Loucy (cell line): ENCODE results near the gene UBE2G2.

Source experiments
- H2AFZ ChIP-seq: fragments of 200-600 bp; sonication (generic); 2 replicates; pipeline ENCODE4 v1.6.0; 2016; ENCODE audit warnings: antibody characterized with exemption, mild to moderate bottlenecking, low read length, moderate library complexity
- H3F3A ChIP-seq: fragments of 200-600 bp; 2 replicates; pipeline ENCODE4 v1.6.0; 2016; ENCODE audit warnings: antibody characterized with exemption, low read depth, mild to moderate bottlenecking
- H3K27me3 ChIP-seq: fragments of 200-600 bp; sonication (generic); 2 replicates; pipeline ENCODE4 v1.6.1; 2014; ENCODE audit warnings: low read length, mild to moderate bottlenecking; ENCODE audit not compliant: insufficient read depth, poor library complexity, severe bottlenecking
- H3K36me3 ChIP-seq: fragments of 200-600 bp; sonication (generic); 2 replicates; pipeline ENCODE4 v1.6.1; 2016; ENCODE audit warnings: low read length; ENCODE audit not compliant: insufficient read depth
- H3K4me1 ChIP-seq: fragments of 200-600 bp; sonication (generic); 2 replicates; pipeline ENCODE4 v1.5.1; 2014; ENCODE audit warnings: low read length, mild to moderate bottlenecking; ENCODE audit not compliant: insufficient read depth, poor library complexity, severe bottlenecking
- H3K4me2 ChIP-seq: fragments of 200-600 bp; sonication (generic); 2 replicates; pipeline ENCODE4 v1.6.0; 2014; ENCODE audit warnings: antibody characterized with exemption, low read length, low read depth, mild to moderate bottlenecking; ENCODE audit not compliant: poor library complexity, severe bottlenecking
- H3K4me3 ChIP-seq: fragments of 200-600 bp; sonication (generic); 2 replicates; pipeline ENCODE4 v1.5.1; 2014; ENCODE audit warnings: low read length, mild to moderate bottlenecking, mixed read lengths; ENCODE audit not compliant: poor library complexity, severe bottlenecking
- H3K79me2 ChIP-seq: fragments of 200-600 bp; sonication (generic); 2 replicates; pipeline ENCODE4 v1.6.1; 2014; ENCODE audit warnings: low read length; ENCODE audit not compliant: insufficient read depth
- H3K9ac ChIP-seq: fragments of 200-600 bp; sonication (generic); 2 replicates; pipeline ENCODE4 v1.6.0; 2014; ENCODE audit warnings: mild to moderate bottlenecking, low read depth, low read length, moderate library complexity; ENCODE audit not compliant: poor library complexity, severe bottlenecking
- H3K9me2 ChIP-seq: fragments of 200-600 bp; sonication (generic); replicated peaks from 2 replicates; pipeline ENCODE4 v1.6.1; 2016; ENCODE audit warnings: low read depth, low read length, mixed read lengths
- H3K9me3 ChIP-seq: fragments of 200-600 bp; sonication (generic); 2 replicates; pipeline ENCODE4 v1.6.1; 2014; ENCODE audit warnings: mild to moderate bottlenecking, antibody characterized with exemption, low read length, low read depth; ENCODE audit not compliant: insufficient read depth
- H4K20me1 ChIP-seq: fragments of 200-600 bp; sonication (generic); 2 replicates; pipeline ENCODE4 v1.6.0; 2014; ENCODE audit warnings: antibody characterized with exemption, low read length, mild to moderate bottlenecking; ENCODE audit not compliant: insufficient read depth, poor library complexity, severe bottlenecking
- EZH2phosphoT487 ChIP-seq: fragments of 200-600 bp; IDR thresholded peaks from 2 replicates; pipeline ENCODE4 v1.6.1; 2018; ENCODE audit warnings: antibody characterized with exemption, mild to moderate bottlenecking, moderate library complexity, borderline replicate concordance
- TF ChIP-seq, protein P1 (sequence below): fragments of 200-600 bp; sonication (generic); conservative IDR thresholded peaks from 2 replicates; pipeline ENCODE4 v1.5.1; 2014; ENCODE audit warnings: mild to moderate bottlenecking, antibody characterized with exemption, low read length

UBE2G2 gene

DNA sequence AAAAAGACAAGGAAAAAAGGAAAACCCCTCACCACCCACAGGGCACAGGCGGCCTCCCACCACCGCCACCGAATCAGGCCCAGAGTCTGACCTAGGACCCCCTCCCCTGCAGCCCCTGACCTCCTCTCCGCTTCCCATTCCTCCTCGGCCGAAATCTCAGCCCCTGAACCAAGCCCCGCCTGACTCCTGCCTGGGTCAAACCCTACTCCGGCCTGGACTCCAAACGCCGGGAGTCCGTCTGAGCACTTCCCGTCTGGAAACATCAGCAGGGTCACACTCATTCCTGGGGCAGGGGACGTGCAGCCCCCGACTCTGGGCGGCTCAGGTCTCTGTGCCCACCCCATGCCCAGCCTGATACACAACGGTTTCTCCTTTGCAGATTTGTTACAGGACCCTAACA, 42.6 kb upstream of the UBE2G2 start:
- H2AFZ ChIP-seq, result no peak overlapping the region
- H3K4me2 ChIP-seq, result no peak overlapping the region
- H3K27me3 ChIP-seq, result no peaks in the 10 kb centered on the region
- no peak overlapping the region for H3K4me3 ChIP-seq
- no peak overlapping the region for H3K9ac ChIP-seq
- no peaks in the 10 kb centered on the region for H3K9me2 ChIP-seq
- H3K9me3 ChIP-seq, result no peaks in the 10 kb centered on the region
- H4K20me1 ChIP-seq, result no peaks in the 10 kb centered on the region
- peaks cover 8% of the 10 kb centered on the region; the same call in 1 of the 2 replicates for H3K36me3 ChIP-seq
- H3K79me2 ChIP-seq, result no peaks in the 10 kb centered on the region
- no peaks in the 10 kb centered on the region for H3F3A ChIP-seq
- H3K4me1 ChIP-seq, result no peaks in the 10 kb centered on the region
- no peak for TF ChIP-seq EZH2phosphoT487
- TF ChIP-seq, protein P1, sequence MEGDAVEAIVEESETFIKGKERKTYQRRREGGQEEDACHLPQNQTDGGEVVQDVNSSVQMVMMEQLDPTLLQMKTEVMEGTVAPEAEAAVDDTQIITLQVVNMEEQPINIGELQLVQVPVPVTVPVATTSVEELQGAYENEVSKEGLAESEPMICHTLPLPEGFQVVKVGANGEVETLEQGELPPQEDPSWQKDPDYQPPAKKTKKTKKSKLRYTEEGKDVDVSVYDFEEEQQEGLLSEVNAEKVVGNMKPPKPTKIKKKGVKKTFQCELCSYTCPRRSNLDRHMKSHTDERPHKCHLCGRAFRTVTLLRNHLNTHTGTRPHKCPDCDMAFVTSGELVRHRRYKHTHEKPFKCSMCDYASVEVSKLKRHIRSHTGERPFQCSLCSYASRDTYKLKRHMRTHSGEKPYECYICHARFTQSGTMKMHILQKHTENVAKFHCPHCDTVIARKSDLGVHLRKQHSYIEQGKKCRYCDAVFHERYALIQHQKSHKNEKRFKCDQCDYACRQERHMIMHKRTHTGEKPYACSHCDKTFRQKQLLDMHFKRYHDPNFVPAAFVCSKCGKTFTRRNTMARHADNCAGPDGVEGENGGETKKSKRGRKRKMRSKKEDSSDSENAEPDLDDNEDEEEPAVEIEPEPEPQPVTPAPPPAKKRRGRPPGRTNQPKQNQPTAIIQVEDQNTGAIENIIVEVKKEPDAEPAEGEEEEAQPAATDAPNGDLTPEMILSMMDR, result no peak

DNA sequence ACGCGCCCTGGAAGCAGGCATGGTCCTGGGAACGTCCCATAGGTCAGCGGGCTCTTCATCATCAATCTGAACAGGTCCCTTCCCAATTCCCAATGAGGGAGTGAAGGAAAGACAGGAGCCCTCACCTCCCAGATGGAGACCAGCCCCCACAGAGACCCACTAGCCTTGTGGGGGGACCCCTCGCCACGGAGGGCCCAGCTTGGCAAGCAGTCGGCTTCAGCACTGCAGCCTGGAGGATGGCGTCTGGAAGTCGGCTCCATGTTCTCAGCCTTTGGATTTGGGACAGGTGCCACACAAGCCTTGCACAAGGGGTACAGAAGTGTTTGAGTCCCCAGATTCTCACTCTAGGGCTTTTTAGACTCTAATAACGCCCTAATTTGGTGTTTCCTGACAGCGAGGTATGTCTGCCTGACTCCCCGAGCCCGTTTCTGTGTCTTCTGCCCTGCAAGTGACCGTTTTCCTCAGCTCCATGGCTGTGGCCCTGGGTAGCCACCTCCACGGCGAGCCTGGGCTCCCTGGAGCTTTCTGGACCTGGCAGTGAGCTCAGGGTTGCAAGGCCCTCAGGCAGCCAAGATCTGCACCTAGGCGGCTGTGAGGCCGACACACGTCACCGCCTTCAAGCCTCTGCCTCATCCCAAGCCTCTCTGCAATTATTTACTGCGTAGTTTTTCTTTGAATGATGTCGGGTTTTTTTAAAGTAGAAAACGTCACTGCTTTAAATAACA, 41.3 kb upstream of the UBE2G2 start:
- Histone ChIP-seq H3K4me3 (no peak overlapping the region), H3K27me3 (no peaks in the 10 kb centered on the region), H3K9me2 (no peaks in the 10 kb centered on the region), H4K20me1 (no peaks in the 10 kb centered on the region), H3K79me2 (no peaks in the 10 kb centered on the region), H3K9me3 (no peaks in the 10 kb centered on the region), H2AFZ (no peak overlapping the region), H3K4me1 (no peaks in the 10 kb centered on the region), H3K4me2 (no peak overlapping the region), H3F3A (no peaks in the 10 kb centered on the region), H3K9ac (no peak overlapping the region), H3K36me3 (no peaks in the 10 kb centered on the region)
- TF ChIP-seq EZH2phosphoT487, result no peak
- TF ChIP-seq, protein P1, result no peak

DNA sequence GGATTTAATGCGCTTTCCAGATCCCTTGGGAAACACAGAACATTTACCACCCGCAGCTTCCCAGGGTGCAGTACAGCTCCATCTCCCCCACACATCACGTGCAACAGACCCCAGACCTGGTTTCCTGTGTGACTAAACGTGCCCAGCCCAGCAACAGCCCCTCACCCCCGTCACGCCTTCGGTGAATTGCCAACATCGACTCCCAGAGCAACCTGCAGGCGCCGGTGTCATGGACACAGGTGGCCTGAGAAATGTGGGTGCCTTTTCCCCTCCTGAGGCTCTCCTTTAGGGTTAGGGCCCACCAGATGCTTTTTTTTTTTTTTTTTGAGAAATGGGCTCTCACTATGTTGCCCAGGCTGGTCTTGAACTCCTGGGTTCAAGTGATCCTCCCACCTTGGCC, 40.5 kb upstream of the UBE2G2 start:
- Histone ChIP-seq H3K9ac (no peak overlapping the region), H2AFZ (no peak overlapping the region), H3K4me2 (no peak overlapping the region), H3K4me3 (no peak overlapping the region), H3K36me3 (no peaks in the 10 kb centered on the region), H4K20me1 (no peaks in the 10 kb centered on the region), H3K27me3 (no peaks in the 10 kb centered on the region), H3F3A (no peaks in the 10 kb centered on the region), H3K9me3 (no peaks in the 10 kb centered on the region), H3K4me1 (no peaks in the 10 kb centered on the region), H3K79me2 (no peaks in the 10 kb centered on the region), H3K9me2 (no peaks in the 10 kb centered on the region)
- TF ChIP-seq, protein P1, result no peak
- no peak for TF ChIP-seq EZH2phosphoT487
